Measurements from ENCODE around the gene PC.

The PC gene

GRCh38 chr11:66863428-66864125, 94.6 kb downstream of the PC start:
- no peak for DNase-seq

- DNase-seq = no peak
These were observed 95.6 kb downstream of the PC start for GRCh38 chr11:66862559-66863037.

GRCh38 chr11:66861774-66862558, 96.2 kb downstream of the PC start:
- DNase-seq = no peak

- DNase-seq = no peak
These were observed 97.0 kb downstream of the PC start for GRCh38 chr11:66861038-66861773.

GRCh38 chr11:66860449-66860831, 97.7 kb downstream of the PC start:
- DNase-seq = no peak

- no peak for DNase-seq
These were observed 98.3 kb downstream of the PC start for GRCh38 chr11:66859686-66860448.

GRCh38 chr11:66858939-66859685, 99.1 kb downstream of the PC start:
- no peak for DNase-seq

- no peak for DNase-seq
These were observed 99.8 kb downstream of the PC start for GRCh38 chr11:66858186-66858938.

GRCh38 chr11:66857927-66858185, 100.3 kb downstream of the PC start:
- DNase-seq = no peak

- DNase-seq = no peak
These were observed 100.8 kb downstream of the PC start for GRCh38 chr11:66857234-66857926.

- DNase-seq = peak; percentile 48
These were observed 101.5 kb downstream of the PC start, which contains the start of gene LRFN4 for GRCh38 chr11:66856496-66857233. TSS of gene LRFN4 (plus strand) at chr11:66857064. CDS start at chr11:66857745, 681 bp downstream.

GRCh38 chr11:66855574-66856495, 102.3 kb downstream of the PC start:
- peak; percentile 61 for DNase-seq

- no peak for DNase-seq
These were observed 103.4 kb downstream of the PC start for GRCh38 chr11:66854729-66855211.

- DNase-seq = no peak
These were observed 103.9 kb downstream of the PC start for GRCh38 chr11:66854231-66854661.

GRCh38 chr11:66853242-66854229, 104.6 kb downstream of the PC start:
- DNase-seq = no peak

- no peak for DNase-seq
These were observed 105.5 kb downstream of the PC start for GRCh38 chr11:66852466-66853241.

Data from NCI-H748 treated with DMSO at 0.1 percent for 48 hours (cell line).